Measurements from ENCODE around the gene INSIG2. TPM values are rescaled to one million over a fixed set of nuclear protein-coding genes. Genes with fewer than 3 reads are reported as not detected.

INSIG2 gene
- total RNA-seq, 4 donors from 2014 or later = 3.6 to 42.4 (median 25.8) TPM

- Histone ChIP-seq H3K27me3 (no peaks in the 10 kb centered on the region), H3K36me3 (no peaks in the 10 kb centered on the region), H3K9me3 (no peaks in the 10 kb centered on the region), H3K4me1 (no peaks in the 10 kb centered on the region), H3K4me3 (no peak overlapping the region), H3K27ac (no peak overlapping the region)
- DNase-seq = no peak
- TF ChIP-seq POLR2A (IDR thresholded peaks at IDR 0.05) (no peak), CTCF (IDR thresholded peaks at IDR 0.05) (peak; percentile 47 to 57 (median 52))
- intact Hi-C loops (cut with DNase I; ENCODE audit: low total_unique reads) = no loop called here
Observed at GRCh38 chr2:118046634-118047210, 41.5 kb upstream of the INSIG2 start.

GRCh38 chr2:118047380-118047826 is 40.9 kb upstream of the INSIG2 start:
- intact Hi-C loops (cut with DNase I; ENCODE audit: low total_unique reads) = no loop called here
- Histone ChIP-seq H3K27me3 (no peaks in the 10 kb centered on the region), H3K36me3 (no peaks in the 10 kb centered on the region), H3K4me1 (no peaks in the 10 kb centered on the region), H3K27ac (no peak overlapping the region), H3K9me3 (no peaks in the 10 kb centered on the region), H3K4me3 (no peak overlapping the region)
- DNase-seq = no peak
- TF ChIP-seq POLR2A (IDR thresholded peaks at IDR 0.05) = no peak
- no peak for TF ChIP-seq CTCF (IDR thresholded peaks at IDR 0.05)

GRCh38 chr2:118048401-118048800 is 39.9 kb upstream of the INSIG2 start:
- Histone ChIP-seq H3K4me1 (no peaks in the 10 kb centered on the region), H3K27ac (no peak overlapping the region), H3K9me3 (no peaks in the 10 kb centered on the region), H3K27me3 (no peaks in the 10 kb centered on the region), H3K36me3 (no peaks in the 10 kb centered on the region), H3K4me3 (no peak overlapping the region)
- no peak for DNase-seq
- intact Hi-C loops (cut with DNase I; ENCODE audit: low total_unique reads) = no loop called here
- TF ChIP-seq POLR2A (IDR thresholded peaks at IDR 0.05) = no peak
- no peak for TF ChIP-seq CTCF (IDR thresholded peaks at IDR 0.05)

- no peak for DNase-seq
- Histone ChIP-seq H3K9me3 (no peaks in the 10 kb centered on the region), H3K27ac (no peak overlapping the region), H3K27me3 (no peaks in the 10 kb centered on the region), H3K4me1 (no peaks in the 10 kb centered on the region), H3K36me3 (no peaks in the 10 kb centered on the region), H3K4me3 (no peak overlapping the region)
- TF ChIP-seq POLR2A (IDR thresholded peaks at IDR 0.05) (no peak), CTCF (IDR thresholded peaks at IDR 0.05) (no peak)
- intact Hi-C loops (cut with DNase I; ENCODE audit: low total_unique reads) = no loop called here
Observed at GRCh38 chr2:118049140-118049815, 39.0 kb upstream of the INSIG2 start.

GRCh38 chr2:118049816-118050140 is 38.5 kb upstream of the INSIG2 start:
- Histone ChIP-seq H3K4me3 (no peak overlapping the region), H3K9me3 (no peaks in the 10 kb centered on the region), H3K4me1 (no peaks in the 10 kb centered on the region), H3K27ac (no peak overlapping the region), H3K36me3 (no peaks in the 10 kb centered on the region), H3K27me3 (no peaks in the 10 kb centered on the region)
- no peak for TF ChIP-seq CTCF (IDR thresholded peaks at IDR 0.05)
- no peak for TF ChIP-seq POLR2A (IDR thresholded peaks at IDR 0.05)
- no peak for DNase-seq
- intact Hi-C loops (cut with DNase I; ENCODE audit: low total_unique reads) = no loop called here

Measured in uterus (tissue), 4 donors.